Neural progenitor cell (in vitro differentiated cells): ENCODE results near the gene CHST8. TPM values are rescaled to one million over a fixed set of nuclear protein-coding genes. Genes with fewer than 3 reads are reported as not detected.

Experiments used
- DNase-seq: peaks from one replicate; pipeline ENCODE4 v3.0.0-alpha.2; 2016; ENCODE audit warnings: low spot score
- H2AFZ ChIP-seq: fragments of 200-600 bp; sonication (generic); replicated peaks from 2 replicates; pipeline ENCODE4 v1.6.1; 2016; ENCODE audit warnings: antibody characterized with exemption
- H3F3A ChIP-seq: fragments of 200-600 bp; sonication (generic); 2 replicates; pipeline ENCODE4 v1.6.1; 2016; ENCODE audit warnings: antibody characterized with exemption, low read depth
- H3K27ac ChIP-seq: fragments of 200-600 bp; sonication (generic); 2 replicates; pipeline ENCODE4 v1.5.1; 2016; ENCODE audit warnings: mild to moderate bottlenecking
- H3K27me3 ChIP-seq: fragments of 200-600 bp; sonication (generic); 2 replicates; pipeline ENCODE4 v1.6.1; 2016; ENCODE audit warnings: mild to moderate bottlenecking, moderate library complexity
- H3K36me3 ChIP-seq: fragments of 200-600 bp; sonication (generic); 2 replicates; pipeline ENCODE4 v1.5.1; 2016
- H3K4me1 ChIP-seq: fragments of 200-600 bp; sonication (generic); 2 replicates; pipeline ENCODE4 v1.6.1; 2016; ENCODE audit warnings: mixed run types
- H3K4me2 ChIP-seq: fragments of 200-600 bp; sonication (generic); 2 replicates; pipeline ENCODE4 v1.6.1; 2016
- H3K4me3 ChIP-seq: fragments of 200-600 bp; sonication (generic); 2 replicates; pipeline ENCODE4 v1.5.1; 2016
- H3K79me2 ChIP-seq: fragments of 200-600 bp; sonication (generic); 2 replicates; pipeline ENCODE4 v1.6.1; 2016; ENCODE audit warnings: low read depth
- H3K9ac ChIP-seq: fragments of 200-600 bp; sonication (generic); 2 replicates; pipeline ENCODE4 v1.6.1; 2016
- H3K9me3 ChIP-seq: fragments of 200-600 bp; sonication (generic); 2 replicates; pipeline ENCODE4 v1.5.1; 2016; ENCODE audit warnings: low read depth
- H4K20me1 ChIP-seq: fragments of 200-600 bp; sonication (generic); 2 replicates; pipeline ENCODE4 v1.6.1; 2016; ENCODE audit warnings: low read depth
- H3K27ac Mint-ChIP-seq: 3 replicates; pipeline ENCODE4 v1.8.0; 2021; ENCODE audit warnings: mixed read lengths
- H3K27me3 Mint-ChIP-seq: 2 replicates; pipeline ENCODE4 v1.8.0; 2022; ENCODE audit warnings: low read depth, mild to moderate bottlenecking, inconsistent platforms, moderate library complexity, mixed read lengths; ENCODE audit not compliant: insufficient read depth
- H3K36me3 Mint-ChIP-seq: 3 replicates; pipeline ENCODE4 v1.8.0; 2021; ENCODE audit warnings: mixed read lengths
- H3K4me1 Mint-ChIP-seq: 3 replicates; pipeline ENCODE4 v1.8.0; 2021; ENCODE audit warnings: mixed read lengths
- H3K4me3 Mint-ChIP-seq: 3 replicates; pipeline ENCODE4 v1.8.0; 2021; ENCODE audit warnings: mild to moderate bottlenecking, moderate library complexity, mixed read lengths
- H3K9me3 Mint-ChIP-seq: 3 replicates; pipeline ENCODE4 v1.8.0; 2020; ENCODE audit warnings: mixed read lengths
- CTCF ChIP-seq: fragments of 200-600 bp; sonication (generic); IDR thresholded peaks from 2 replicates; pipeline ENCODE4 v1.5.1; 2017; ENCODE audit warnings: antibody characterized with exemption, mild to moderate bottlenecking
- EZH2 ChIP-seq: fragments of 200-600 bp; sonication (generic); IDR thresholded peaks from 2 replicates; pipeline ENCODE4 v1.6.1; 2017; ENCODE audit warnings: antibody characterized with exemption, mild to moderate bottlenecking, moderate library complexity
- EZH2phosphoT487 ChIP-seq: fragments of 200-600 bp; sonication (generic); IDR thresholded peaks from 2 replicates; pipeline ENCODE4 v1.6.1; 2017; ENCODE audit warnings: antibody characterized with exemption
- total RNA-seq: library from RNA; depleted of rRNA; stranded (reverse); fragments of >200 nt; gene quantifications from 2 replicates; pipeline ENCODE4 v1.2.3, GENCODE V29; 2015; ENCODE audit warnings: low replicate concordance

Gene CHST8
- total RNA-seq, 1 donor from 2014 or later: 0.92 TPM

- no peaks in the 10 kb centered on the region for H3K4me1 ChIP-seq
- Mint-ChIP-seq H3K36me3 (no peaks in the 10 kb centered on the region), H3K9me3 (no peaks in the 10 kb centered on the region), H3K27ac (no peak overlapping the region), H3K4me1 (peaks cover 5% of the 10 kb centered on the region), H3K4me3 (no peak overlapping the region), H3K27me3 (peaks cover 2% of the 10 kb centered on the region)
- DNase-seq: no peak
- no peaks in the 10 kb centered on the region for H3K79me2 ChIP-seq
- H3K27ac ChIP-seq: no peak overlapping the region
- no peaks in the 10 kb centered on the region for H3K27me3 ChIP-seq
- no peak overlapping the region for H3K9ac ChIP-seq
- no peaks in the 10 kb centered on the region for H3K9me3 ChIP-seq
- no peaks in the 10 kb centered on the region for H3F3A ChIP-seq
- H2AFZ ChIP-seq: no peak overlapping the region
- H3K4me3 ChIP-seq: no peak overlapping the region
- H3K4me2 ChIP-seq: no peak overlapping the region
- peaks cover 1% of the 10 kb centered on the region for H4K20me1 ChIP-seq
- TF ChIP-seq EZH2phosphoT487 (no peak), CTCF (no peak), EZH2 (no peak)
- H3K36me3 ChIP-seq: no peaks in the 10 kb centered on the region
These were observed 113.2 kb downstream of the CHST8 start for GRCh38 chr19:33734913-33735312.

- TF ChIP-seq EZH2phosphoT487 (no peak), EZH2 (no peak), CTCF (no peak)
- Histone ChIP-seq H3K27ac (no peak overlapping the region), H2AFZ (no peak overlapping the region), H3K4me3 (no peak overlapping the region), H3K9ac (no peak overlapping the region), H3K9me3 (no peaks in the 10 kb centered on the region), H3K36me3 (no peaks in the 10 kb centered on the region), H3F3A (no peaks in the 10 kb centered on the region), H3K79me2 (no peaks in the 10 kb centered on the region), H4K20me1 (peaks cover 14% of the 10 kb centered on the region), H3K4me2 (no peak overlapping the region), H3K4me1 (no peaks in the 10 kb centered on the region), H3K27me3 (peaks cover 6% of the 10 kb centered on the region)
- DNase-seq: no peak
- H3K4me3 Mint-ChIP-seq: no peak overlapping the region
- no peaks in the 10 kb centered on the region for H3K9me3 Mint-ChIP-seq
- H3K4me1 Mint-ChIP-seq: peaks cover 5% of the 10 kb centered on the region
- no peaks in the 10 kb centered on the region for H3K36me3 Mint-ChIP-seq
- H3K27ac Mint-ChIP-seq: no peak overlapping the region
- H3K27me3 Mint-ChIP-seq: peaks cover 7% of the 10 kb centered on the region
These were observed 114.4 kb downstream of the CHST8 start for GRCh38 chr19:33736158-33736557.

DNA sequence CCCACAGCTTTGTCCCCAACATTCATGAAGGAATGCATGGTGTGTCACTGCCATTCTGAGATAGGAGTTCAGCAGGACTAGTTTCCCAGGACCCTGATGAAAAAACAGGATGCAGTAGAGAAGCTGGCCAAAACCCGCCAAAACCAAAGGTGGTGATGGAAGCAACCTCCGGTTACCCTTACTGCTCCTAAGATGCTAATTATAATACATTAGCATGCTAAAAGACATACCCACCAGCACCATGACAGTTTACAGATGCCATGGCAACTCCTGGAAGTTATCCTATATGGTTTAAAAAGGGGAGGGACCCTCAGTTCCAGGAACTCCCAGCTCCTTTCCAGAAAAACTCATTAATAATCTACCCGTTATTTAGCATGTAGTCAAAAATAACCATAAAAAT, 115.0 kb downstream of the CHST8 start:
- Histone ChIP-seq H3K27me3 (peaks cover 6% of the 10 kb centered on the region), H3K4me1 (no peaks in the 10 kb centered on the region), H2AFZ (no peak overlapping the region), H3K9me3 (no peaks in the 10 kb centered on the region), H3K4me3 (no peak overlapping the region), H3K27ac (no peak overlapping the region), H3K9ac (no peak overlapping the region), H4K20me1 (peaks cover 19% of the 10 kb centered on the region), H3K79me2 (no peaks in the 10 kb centered on the region), H3K4me2 (no peak overlapping the region), H3K36me3 (no peaks in the 10 kb centered on the region), H3F3A (no peaks in the 10 kb centered on the region)
- H3K27me3 Mint-ChIP-seq: peaks cover 7% of the 10 kb centered on the region
- no peaks in the 10 kb centered on the region for H3K36me3 Mint-ChIP-seq
- H3K4me1 Mint-ChIP-seq: peaks cover 5% of the 10 kb centered on the region
- no peak overlapping the region for H3K4me3 Mint-ChIP-seq
- DNase-seq: no peak
- H3K27ac Mint-ChIP-seq: no peak overlapping the region
- H3K9me3 Mint-ChIP-seq: no peaks in the 10 kb centered on the region
- TF ChIP-seq CTCF: no peak
